SKM-1 (cell line): ENCODE results near the gene PRKCA.
"Not testable (repeated sequence)": the region's sequence is repeated elsewhere in the genome, so short reads cannot be mapped to it uniquely, and the experiment has no call there.

Experiments
- DNase-seq: peaks from one replicate; lab custom pipeline; 2025; ENCODE audit not compliant: unreplicated experiment; lab: John Stamatoyannopoulos, UW

PRKCA gene

GRCh38 chr17:66725438-66725837, 423.0 kb downstream of the PRKCA start:
- not testable (repeated sequence) for DNase-seq

GRCh38 chr17:66725956-66726355, 423.5 kb downstream of the PRKCA start:
- DNase-seq = no peak

- no peak for DNase-seq
These were observed 424.0 kb downstream of the PRKCA start for GRCh38 chr17:66726371-66726770.

- no peak for DNase-seq
These were observed 424.4 kb downstream of the PRKCA start for GRCh38 chr17:66726846-66727245.

- DNase-seq = peak; percentile 3
These were observed 425.5 kb downstream of the PRKCA start for GRCh38 chr17:66727634-66728570.

- no peak for DNase-seq
These were observed 428.1 kb downstream of the PRKCA start for GRCh38 chr17:66730461-66730923.

GRCh38 chr17:66733759-66734158, 431.3 kb downstream of the PRKCA start:
- no peak for DNase-seq

GRCh38 chr17:66734186-66734943, 432.0 kb downstream of the PRKCA start:
- no peak for DNase-seq

- DNase-seq = no peak
These were observed 435.1 kb downstream of the PRKCA start for GRCh38 chr17:66737524-66737923.

- DNase-seq = no peak
These were observed 435.9 kb downstream of the PRKCA start for GRCh38 chr17:66738301-66738700.

GRCh38 chr17:66739553-66739952, 437.1 kb downstream of the PRKCA start:
- no peak for DNase-seq

GRCh38 chr17:66740226-66740625, 437.8 kb downstream of the PRKCA start:
- DNase-seq = no peak

GRCh38 chr17:66743511-66743910, 441.1 kb downstream of the PRKCA start:
- no peak for DNase-seq

GRCh38 chr17:66746736-66747135, 444.3 kb downstream of the PRKCA start:
- no peak for DNase-seq

- no peak for DNase-seq
These were observed 445.3 kb downstream of the PRKCA start for GRCh38 chr17:66747578-66748275.

- DNase-seq = no peak
These were observed 446.2 kb downstream of the PRKCA start for GRCh38 chr17:66748578-66748977.

- no peak for DNase-seq
These were observed 446.9 kb downstream of the PRKCA start for GRCh38 chr17:66749217-66749832.

- no peak for DNase-seq
These were observed 447.7 kb downstream of the PRKCA start for GRCh38 chr17:66750116-66750515.

GRCh38 chr17:66750781-66751543, 448.5 kb downstream of the PRKCA start:
- no peak for DNase-seq

- DNase-seq = no peak
These were observed 449.4 kb downstream of the PRKCA start for GRCh38 chr17:66751771-66752170.
